GM19395 (cell line): ENCODE measurements around the gene SLC34A2.
"Not testable (repeated sequence)": the region's sequence is repeated elsewhere in the genome, so short reads cannot be mapped to it uniquely, and the experiment has no call there.

Experiments used
- ATAC-seq: cut with Tn5 transposase; IDR thresholded peaks from one replicate; pipeline ENCODE4 v1.9.1; 2021; ENCODE audit warnings: mild to moderate bottlenecking, moderate library complexity; ENCODE audit not compliant: unreplicated experiment

SLC34A2 gene

DNA sequence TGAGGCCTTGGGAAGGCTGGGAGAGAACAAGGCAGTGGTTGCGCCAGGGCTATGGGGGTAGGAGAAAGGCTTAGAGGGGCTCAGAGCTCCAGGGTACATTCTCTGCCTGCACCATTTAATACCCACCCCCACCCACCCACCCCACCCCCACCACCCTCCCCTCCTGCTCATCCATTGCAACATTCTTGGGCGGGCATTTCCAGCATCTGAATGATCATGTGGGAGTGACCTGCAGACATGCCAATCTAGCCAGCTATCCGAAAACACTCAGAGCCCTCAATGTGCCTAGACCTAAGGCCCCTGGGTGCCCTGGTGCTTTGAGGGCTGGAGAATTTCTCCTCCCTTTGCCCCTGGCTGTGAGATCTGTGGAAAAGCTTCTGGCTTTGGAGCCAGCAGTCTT lies 3.1 kb downstream of the SLC34A2 start:
- no peak for ATAC-seq

- ATAC-seq, result not testable (repeated sequence)
Observed at GRCh38 chr4:25661441-25661840, 5.8 kb downstream of the SLC34A2 start.

DNA sequence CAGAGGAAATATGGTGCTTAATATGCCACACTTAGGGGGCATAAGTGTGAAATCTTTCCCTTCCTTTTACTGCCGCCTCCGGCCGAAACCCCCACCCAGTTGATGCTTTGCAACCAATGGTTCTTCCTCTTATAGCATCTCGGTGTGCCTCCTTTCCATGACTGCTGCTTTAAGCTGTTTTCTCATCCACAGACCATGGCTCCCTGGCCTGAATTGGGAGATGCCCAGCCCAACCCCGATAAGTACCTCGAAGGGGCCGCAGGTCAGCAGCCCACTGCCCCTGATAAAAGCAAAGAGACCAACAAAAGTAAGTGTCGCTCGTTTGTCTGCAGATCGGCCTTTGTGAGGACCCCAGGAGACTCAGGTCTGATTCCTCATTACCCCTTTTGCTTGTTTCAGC lies 6.7 kb downstream of the SLC34A2 start:
- no peak for ATAC-seq

DNA sequence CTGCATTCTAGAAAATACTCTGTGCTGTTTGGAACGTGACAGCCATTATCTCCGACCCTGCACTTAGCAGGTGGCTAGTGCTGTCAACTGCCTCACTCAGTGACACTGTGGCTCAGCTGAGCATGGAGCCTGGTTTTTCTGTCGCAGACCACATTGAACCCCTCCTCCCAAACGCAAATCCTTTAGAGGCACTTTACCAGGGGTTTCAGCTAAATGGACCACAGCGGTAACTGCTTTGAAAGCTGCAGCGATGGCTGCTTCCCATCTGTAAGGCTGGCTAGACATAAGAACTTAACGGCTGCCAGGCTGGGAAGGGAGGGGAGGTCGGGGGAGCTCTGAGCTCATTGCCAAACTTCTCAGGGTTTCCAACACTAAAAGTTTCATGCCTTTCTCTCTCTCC lies 8.1 kb downstream of the SLC34A2 start:
- ATAC-seq, result no peak

DNA sequence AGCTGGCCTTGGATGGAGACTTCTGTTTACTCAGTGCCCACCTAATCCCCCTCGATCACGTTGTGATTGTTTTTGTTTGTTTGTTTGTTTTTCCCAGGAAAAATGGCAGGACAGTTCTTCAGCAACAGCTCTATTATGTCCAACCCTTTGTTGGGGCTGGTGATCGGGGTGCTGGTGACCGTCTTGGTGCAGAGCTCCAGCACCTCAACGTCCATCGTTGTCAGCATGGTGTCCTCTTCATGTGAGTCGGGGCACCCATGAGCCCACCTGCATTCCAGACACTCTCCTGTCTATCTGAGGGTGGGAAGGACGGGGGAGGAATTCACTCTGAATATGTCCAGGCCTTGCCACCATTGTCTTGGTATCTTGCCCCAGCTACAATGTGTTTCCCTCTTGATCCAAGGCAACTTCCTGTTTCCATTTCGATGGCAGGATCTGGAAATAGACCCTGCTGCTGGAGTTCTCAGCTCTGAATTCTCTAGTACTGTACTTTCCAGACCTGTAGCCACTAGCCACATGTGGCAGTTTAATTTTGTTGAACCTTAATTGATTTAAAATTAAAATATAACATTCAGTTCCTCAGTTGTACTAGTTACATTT lies 10.5 kb downstream of the SLC34A2 start:
- ATAC-seq, result no peak

DNA sequence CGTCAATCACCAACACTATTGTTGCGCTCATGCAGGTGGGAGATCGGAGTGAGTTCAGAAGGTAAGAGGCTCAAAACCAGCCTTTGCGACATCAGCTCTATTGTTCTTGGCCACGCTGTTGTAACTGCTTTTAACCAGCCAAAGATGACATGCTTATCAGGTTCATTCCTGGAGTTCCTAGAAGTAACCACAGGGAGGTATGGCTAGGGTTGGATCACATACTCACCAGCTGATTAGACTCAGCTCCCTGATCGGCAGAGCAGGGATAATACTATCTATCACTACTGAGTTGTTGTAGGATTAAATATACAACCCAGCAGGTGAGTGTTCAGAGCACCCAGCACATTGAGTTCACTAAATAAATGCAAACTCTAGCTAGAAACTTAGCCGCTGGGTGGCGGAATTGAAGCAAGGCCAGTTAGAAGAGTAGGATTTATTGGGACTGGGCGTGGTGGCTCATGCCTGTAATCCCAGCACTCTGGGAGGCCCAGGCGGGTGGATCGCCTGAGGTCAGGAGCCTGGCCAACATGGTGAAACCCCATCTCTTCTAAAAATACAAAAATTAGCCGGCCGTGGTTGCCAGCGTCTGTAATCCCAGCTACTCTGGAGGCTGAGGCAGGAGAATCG lies 12.4 kb downstream of the SLC34A2 start:
- no peak for ATAC-seq

DNA sequence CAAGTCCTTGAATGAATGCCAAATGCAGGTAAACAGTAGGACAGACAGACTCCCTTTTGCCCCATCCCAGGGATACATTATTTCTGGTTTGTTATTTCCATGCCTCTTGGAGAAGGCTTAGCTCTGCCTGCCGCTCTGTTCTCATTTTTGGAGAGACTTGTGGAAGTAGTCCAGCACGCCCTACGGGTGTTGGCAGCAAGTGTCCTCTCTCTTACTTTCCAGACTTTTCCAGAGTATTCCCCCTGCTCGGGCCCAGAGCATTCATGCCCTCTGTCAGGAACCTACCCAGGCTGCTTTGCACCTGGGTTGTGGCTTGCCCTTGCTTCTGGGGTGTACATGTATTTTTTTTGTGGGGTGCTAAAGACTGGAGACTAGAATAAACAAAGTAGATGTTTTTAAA lies 15.3 kb downstream of the SLC34A2 start:
- ATAC-seq, result no peak

- no peak for ATAC-seq
Observed at GRCh38 chr4:25672756-25673155, 17.1 kb downstream of the SLC34A2 start.

- ATAC-seq, result no peak
Observed at GRCh38 chr4:25674386-25674785, 18.7 kb downstream of the SLC34A2 start.

DNA sequence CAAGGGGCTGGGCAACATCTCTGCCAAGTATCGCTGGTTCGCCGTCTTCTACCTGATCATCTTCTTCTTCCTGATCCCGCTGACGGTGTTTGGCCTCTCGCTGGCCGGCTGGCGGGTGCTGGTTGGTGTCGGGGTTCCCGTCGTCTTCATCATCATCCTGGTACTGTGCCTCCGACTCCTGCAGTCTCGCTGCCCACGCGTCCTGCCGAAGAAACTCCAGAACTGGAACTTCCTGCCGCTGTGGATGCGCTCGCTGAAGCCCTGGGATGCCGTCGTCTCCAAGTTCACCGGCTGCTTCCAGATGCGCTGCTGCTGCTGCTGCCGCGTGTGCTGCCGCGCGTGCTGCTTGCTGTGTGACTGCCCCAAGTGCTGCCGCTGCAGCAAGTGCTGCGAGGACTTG lies 20.6 kb downstream of the SLC34A2 start:
- no peak for ATAC-seq

- ATAC-seq, result no peak
Observed at GRCh38 chr4:25677157-25677556, 21.5 kb downstream of the SLC34A2 start.

- no peak for ATAC-seq
Observed at GRCh38 chr4:25677943-25678342, 22.3 kb downstream of the SLC34A2 start.

DNA sequence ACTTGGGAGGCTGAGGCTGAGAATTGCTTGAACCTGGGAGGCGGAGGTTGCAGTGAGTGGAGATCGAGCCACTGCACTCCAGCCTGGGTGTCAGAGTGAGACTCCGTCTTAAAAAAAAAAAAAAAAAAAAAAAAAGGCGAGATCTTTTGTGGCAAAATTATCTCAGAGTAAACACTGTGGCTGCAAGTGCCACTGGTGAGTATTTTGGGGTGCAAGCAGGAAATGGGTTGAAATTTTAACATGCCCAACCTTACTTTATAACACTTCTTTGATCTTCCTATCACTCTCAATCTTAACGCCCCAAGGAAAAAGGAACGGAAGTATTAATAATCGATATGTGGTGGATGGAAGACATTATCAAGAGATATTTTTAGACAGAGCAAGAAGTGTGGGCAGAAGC lies 32.1 kb downstream of the SLC34A2 start:
- ATAC-seq, result no peak

- no peak for ATAC-seq
Observed at GRCh38 chr4:25694466-25694865, 38.8 kb downstream of the SLC34A2 start.

GRCh38 chr4:25696409-25696808 lies 40.8 kb downstream of the SLC34A2 start:
- ATAC-seq, result no peak

GRCh38 chr4:25697516-25697915 lies 41.9 kb downstream of the SLC34A2 start:
- ATAC-seq, result no peak

DNA sequence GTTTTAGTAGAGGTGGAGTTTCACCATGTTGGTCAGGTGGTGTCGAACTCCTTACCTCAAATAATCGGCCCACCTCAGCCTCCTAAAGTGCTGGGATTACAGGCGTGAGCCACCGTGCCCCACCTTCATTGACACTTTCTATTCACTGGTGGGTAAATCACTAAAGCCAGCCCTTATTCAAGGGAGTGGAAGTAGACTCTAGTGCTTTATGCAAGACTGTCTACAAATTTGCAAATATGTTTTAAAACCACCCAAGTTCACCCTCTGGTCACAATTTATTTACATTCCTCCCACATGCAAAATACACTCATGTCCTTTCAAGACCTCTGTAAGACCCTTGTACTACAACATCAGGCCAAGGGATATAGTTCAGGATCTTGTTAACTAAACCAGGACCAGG lies 45.0 kb downstream of the SLC34A2 start:
- no peak for ATAC-seq

DNA sequence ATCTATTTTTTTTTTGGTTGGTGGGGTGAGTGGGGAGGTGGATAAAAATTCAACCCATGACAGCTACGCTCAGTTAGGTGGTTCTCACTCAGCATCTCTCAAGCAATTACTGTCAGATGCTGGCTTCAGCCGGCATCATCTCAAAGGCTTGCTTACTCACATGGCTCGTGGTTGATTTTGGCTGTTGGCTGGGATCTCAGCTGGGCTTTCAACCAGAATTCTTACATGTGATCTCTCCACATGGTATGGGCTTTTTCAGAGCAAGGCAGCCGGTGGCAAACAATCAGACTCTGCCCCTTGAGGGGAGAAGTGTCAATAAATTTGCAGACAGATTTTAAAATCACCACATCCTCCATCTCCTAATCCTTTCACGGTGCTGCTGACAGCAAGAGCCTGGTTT lies 47.2 kb downstream of the SLC34A2 start:
- ATAC-seq, result no peak

DNA sequence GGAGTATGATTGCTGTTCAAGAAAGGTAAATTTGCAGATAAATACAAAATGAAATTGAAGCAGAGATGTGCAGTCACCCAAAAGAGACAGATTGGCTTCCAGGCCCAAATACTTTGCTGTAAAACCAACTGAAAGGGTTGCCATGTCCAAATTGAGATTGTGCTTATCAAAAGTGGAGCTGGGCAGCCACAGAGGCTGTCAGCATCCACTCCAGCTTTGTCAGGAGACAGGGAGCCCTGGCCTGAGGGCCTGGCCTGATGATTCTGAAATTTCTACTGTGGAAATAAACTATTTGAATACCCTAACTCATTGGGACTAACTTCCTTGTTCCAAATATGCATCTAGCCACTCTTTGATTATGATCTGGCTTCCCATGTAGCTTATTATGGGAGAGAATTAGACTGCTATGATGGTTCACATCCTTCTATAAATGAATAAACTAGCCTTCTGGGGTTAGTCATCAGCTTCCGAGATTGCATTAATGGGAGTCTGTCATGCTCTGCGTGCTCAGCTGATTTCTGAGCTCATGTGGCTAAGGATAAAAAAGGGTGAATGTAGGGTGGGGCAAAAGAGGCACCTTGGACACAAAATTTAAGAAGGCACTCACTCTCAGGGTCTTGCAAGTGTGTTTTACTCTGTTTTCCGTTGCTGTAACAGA lies 48.2 kb downstream of the SLC34A2 start:
- ATAC-seq, result no peak

DNA sequence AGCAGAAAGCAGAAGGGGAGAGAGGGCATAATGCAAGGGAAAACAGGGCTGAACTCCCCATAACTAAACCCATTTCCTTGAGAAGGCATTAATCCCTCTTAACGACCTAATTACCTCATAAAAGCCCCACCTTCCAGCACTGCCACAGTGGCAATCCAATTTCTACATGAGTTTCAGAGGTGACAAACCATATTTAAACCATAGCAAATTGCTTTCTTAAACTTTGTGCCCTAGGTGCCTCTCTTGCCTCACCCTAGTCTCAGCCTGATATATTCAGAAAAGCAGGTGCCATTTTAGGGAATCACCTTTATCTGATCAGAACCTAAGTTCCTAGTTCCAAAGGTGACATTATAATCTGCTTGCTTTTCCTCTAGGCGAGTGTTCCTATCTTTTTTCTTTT lies 48.9 kb downstream of the SLC34A2 start:
- no peak for ATAC-seq

DNA sequence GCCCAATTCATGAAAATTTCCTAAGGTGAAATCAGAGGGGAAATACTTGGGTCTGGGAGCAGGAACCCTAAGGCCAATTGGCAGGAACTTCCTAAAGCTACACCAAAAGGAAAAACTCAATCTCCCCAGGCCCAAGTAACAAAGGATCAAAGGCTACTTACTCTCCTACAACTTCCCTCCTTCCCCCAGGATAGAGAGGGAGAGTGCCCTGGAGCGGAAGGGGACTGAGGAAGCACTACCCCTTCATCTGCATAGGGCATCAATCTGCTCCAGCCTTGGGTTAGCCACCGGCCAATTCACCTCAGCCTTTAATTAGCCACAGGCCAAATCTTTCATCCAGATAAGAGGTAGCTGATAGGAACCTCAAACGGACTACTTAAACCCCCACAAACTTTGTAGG lies 55.0 kb downstream of the SLC34A2 start:
- ATAC-seq, result no peak

- ATAC-seq, result no peak
Observed at GRCh38 chr4:25712611-25713010, 57.0 kb downstream of the SLC34A2 start.

GRCh38 chr4:25713812-25714211 lies 58.2 kb downstream of the SLC34A2 start:
- no peak for ATAC-seq
